G401 (cell line): ENCODE measurements around the gene NEU3. TPM values are rescaled to one million over a fixed set of nuclear protein-coding genes. Genes with fewer than 3 reads are reported as not detected.
"Not testable (repeated sequence)": the region's sequence is repeated elsewhere in the genome, so short reads cannot be mapped to it uniquely, and the experiment has no call there.

ENCODE experiments used
- DNase-seq: peaks from one replicate; pipeline ENCODE4 v3.0.0-alpha.2; 2015; ENCODE audit warnings: low spot score
- in situ Hi-C: cut with HindIII; loops from 2 replicates; pipeline ENCODE4 v1.10.0; 2016; ENCODE audit warnings: low sequenced_read_pairs, mixed read lengths
- total RNA-seq: library from RNA; depleted of rRNA; stranded (reverse); fragments of >200 nt; shearing (Covaris generic); gene quantifications from 2 replicates; pipeline ENCODE4 v1.2.3, GENCODE V29; 2014

Gene NEU3
- total RNA-seq, 1 experiment from 2014 or later = 10.0 TPM

GRCh38 chr11:75023446-75024067 is 34.8 kb downstream of the NEU3 start:
- in situ Hi-C loops = no loop called here
- DNase-seq = no peak

GRCh38 chr11:75024068-75024449 is 35.3 kb downstream of the NEU3 start:
- no peak for DNase-seq

GRCh38 chr11:75024764-75025211 is 36.1 kb downstream of the NEU3 start:
- in situ Hi-C loops = no loop called here
- no peak for DNase-seq

More at GRCh38 chr11:75024068-75024449, 35.3 kb downstream of the NEU3 start:
- in situ Hi-C loops = no loop called here

GRCh38 chr11:75025561-75025960 is 36.8 kb downstream of the NEU3 start:
- in situ Hi-C loops = no loop called here
- no peak for DNase-seq

- in situ Hi-C loops = no loop called here
- no peak for DNase-seq
These were observed 39.6 kb downstream of the NEU3 start for GRCh38 chr11:75028321-75028720.

- DNase-seq = no peak
- in situ Hi-C loops = no loop called here
These were observed 40.0 kb downstream of the NEU3 start for GRCh38 chr11:75028724-75029123.

GRCh38 chr11:75029836-75030631 is 41.3 kb downstream of the NEU3 start:
- in situ Hi-C loops = no loop called here
- DNase-seq = no peak

GRCh38 chr11:75031224-75031753 is 42.6 kb downstream of the NEU3 start:
- in situ Hi-C loops = no loop called here

GRCh38 chr11:75031771-75032549 is 43.2 kb downstream of the NEU3 start:
- peak; percentile 14 for DNase-seq
- in situ Hi-C loops = no loop called here

More at GRCh38 chr11:75031224-75031753, 42.6 kb downstream of the NEU3 start:
- DNase-seq = no peak

GRCh38 chr11:75032550-75032935 is 43.8 kb downstream of the NEU3 start:
- no peak for DNase-seq
- in situ Hi-C loops = no loop called here

- in situ Hi-C loops = no loop called here
- no peak for DNase-seq
These were observed 45.2 kb downstream of the NEU3 start for GRCh38 chr11:75033916-75034315.

- DNase-seq = no peak
These were observed 46.5 kb downstream of the NEU3 start for GRCh38 chr11:75035256-75035655.

GRCh38 chr11:75035911-75036565 is 47.3 kb downstream of the NEU3 start:
- in situ Hi-C loops = no loop called here
- DNase-seq = peak; percentile 50

More at GRCh38 chr11:75035256-75035655, 46.5 kb downstream of the NEU3 start:
- in situ Hi-C loops = no loop called here

- DNase-seq = no peak
- in situ Hi-C loops = no loop called here
These were observed 51.5 kb downstream of the NEU3 start for GRCh38 chr11:75040167-75040770.

GRCh38 chr11:75041263-75041662 is 52.5 kb downstream of the NEU3 start:
- in situ Hi-C loops = no loop called here
- DNase-seq = no peak

- DNase-seq, in situ Hi-C loops: not testable (repeated sequence)
These were observed 53.1 kb downstream of the NEU3 start for GRCh38 chr11:75041821-75042220.

GRCh38 chr11:75044381-75045170 is 55.8 kb downstream of the NEU3 start:
- in situ Hi-C loops, DNase-seq: not testable (repeated sequence)

GRCh38 chr11:75046668-75047067 is 57.9 kb downstream of the NEU3 start:
- in situ Hi-C loops, DNase-seq: not testable (repeated sequence)
